ENCODE measurements around the gene KCNQ4.
A peak's percentile ranks its signal among the peaks of the same experiment; 100 is the strongest.

Gene KCNQ4

GRCh38 chr1:40783001-40783905, at the start of gene KCNQ4:
Gene KCNQ4 (plus strand): TSS chr1:40783787. CDS start chr1:40784094, 307 bp downstream.
- H3K4me1 Mint-ChIP-seq, result peaks cover 17% of the 10 kb centered on the region
- H3K27me3 Mint-ChIP-seq, result peaks cover 70% of the 10 kb centered on the region
- H3K4me3 Mint-ChIP-seq, result peak within 1 kb of the TSS; percentile 69
- H3K36me3 Mint-ChIP-seq, result peaks cover 6% of the 10 kb centered on the region
- CTCF ChIA-PET, result interaction anchor here (1.4 to 1.8 kb wide), 2 partner anchors 9 to 14 kb away, joined by 4 to 6 read pairs; no protein-coding TSS in a partner anchor
- DNase-seq, result peak; percentile 44
- no peaks in the 10 kb centered on the region for H3K9me3 Mint-ChIP-seq
- H3K27ac Mint-ChIP-seq, result peak within 1 kb of the TSS; percentile 77

GRCh38 chr1:40734882-40735628, 48.5 kb upstream of the KCNQ4 start:
- H3K27me3 Mint-ChIP-seq, result no peaks in the 10 kb centered on the region
- peaks cover 33% of the 10 kb centered on the region for H3K36me3 Mint-ChIP-seq
- CTCF ChIA-PET, result no interaction called here
- no peak overlapping the region for H3K4me3 Mint-ChIP-seq
- no peak for DNase-seq
- peaks cover 30% of the 10 kb centered on the region for H3K4me1 Mint-ChIP-seq
- H3K27ac Mint-ChIP-seq, result no peak overlapping the region
- H3K9me3 Mint-ChIP-seq, result no peaks in the 10 kb centered on the region

GRCh38 chr1:40736085-40736531, 47.5 kb upstream of the KCNQ4 start:
- Mint-ChIP-seq H3K9me3 (no peaks in the 10 kb centered on the region), H3K27me3 (no peaks in the 10 kb centered on the region), H3K4me1 (peaks cover 29% of the 10 kb centered on the region), H3K27ac (peak overlapping the region; percentile 42), H3K4me3 (no peak overlapping the region), H3K36me3 (peaks cover 32% of the 10 kb centered on the region)
- CTCF ChIA-PET, result no interaction called here
- DNase-seq, result no peak

- H3K27ac Mint-ChIP-seq, result no peak overlapping the region
- CTCF ChIA-PET, result no interaction called here
Observed at GRCh38 chr1:40738831-40739230, 44.8 kb upstream of the KCNQ4 start.

GRCh38 chr1:40739455-40740008, 44.1 kb upstream of the KCNQ4 start:
- no peaks in the 10 kb centered on the region for H3K27me3 Mint-ChIP-seq
- H3K9me3 Mint-ChIP-seq, result no peaks in the 10 kb centered on the region
- H3K27ac Mint-ChIP-seq, result no peak overlapping the region
- H3K36me3 Mint-ChIP-seq, result peaks cover 47% of the 10 kb centered on the region
- no peak overlapping the region for H3K4me3 Mint-ChIP-seq
- peaks cover 34% of the 10 kb centered on the region for H3K4me1 Mint-ChIP-seq
- CTCF ChIA-PET, result no interaction called here
- DNase-seq, result no peak

More at GRCh38 chr1:40738831-40739230, 44.8 kb upstream of the KCNQ4 start:
- H3K36me3 Mint-ChIP-seq, result peaks cover 44% of the 10 kb centered on the region
- H3K27me3 Mint-ChIP-seq, result no peaks in the 10 kb centered on the region
- H3K4me1 Mint-ChIP-seq, result peaks cover 34% of the 10 kb centered on the region
- no peak overlapping the region for H3K4me3 Mint-ChIP-seq
- no peaks in the 10 kb centered on the region for H3K9me3 Mint-ChIP-seq
- no peak for DNase-seq

GRCh38 chr1:40740039-40740996, 43.3 kb upstream of the KCNQ4 start:
- H3K9me3 Mint-ChIP-seq, result no peaks in the 10 kb centered on the region
- no peak overlapping the region for H3K27ac Mint-ChIP-seq

GRCh38 chr1:40740997-40741736, 42.4 kb upstream of the KCNQ4 start:
- H3K27me3 Mint-ChIP-seq, result no peaks in the 10 kb centered on the region
- no peak overlapping the region for H3K27ac Mint-ChIP-seq
- peaks cover 60% of the 10 kb centered on the region for H3K36me3 Mint-ChIP-seq
- CTCF ChIA-PET, result no interaction called here
- H3K9me3 Mint-ChIP-seq, result no peaks in the 10 kb centered on the region
- H3K4me3 Mint-ChIP-seq, result no peak overlapping the region
- DNase-seq, result no peak
- H3K4me1 Mint-ChIP-seq, result peaks cover 27% of the 10 kb centered on the region

More at GRCh38 chr1:40740039-40740996, 43.3 kb upstream of the KCNQ4 start:
- Mint-ChIP-seq H3K27me3 (no peaks in the 10 kb centered on the region), H3K4me3 (no peak overlapping the region), H3K36me3 (peaks cover 53% of the 10 kb centered on the region), H3K4me1 (peaks cover 27% of the 10 kb centered on the region)
- CTCF ChIA-PET, result no interaction called here
- no peak for DNase-seq

- Mint-ChIP-seq H3K27ac (no peak overlapping the region), H3K36me3 (peaks cover 72% of the 10 kb centered on the region), H3K27me3 (no peaks in the 10 kb centered on the region), H3K4me3 (no peak overlapping the region), H3K4me1 (peaks cover 27% of the 10 kb centered on the region), H3K9me3 (no peaks in the 10 kb centered on the region)
- DNase-seq, result no peak
- CTCF ChIA-PET, result interaction anchor here (0.7 kb wide), 1 partner anchor 79 kb away, joined by 4 read pairs; no protein-coding TSS in a partner anchor
Observed at GRCh38 chr1:40742363-40743061, 41.1 kb upstream of the KCNQ4 start.

GRCh38 chr1:40743452-40743851, 40.1 kb upstream of the KCNQ4 start:
- CTCF ChIA-PET, result interaction anchor here (0.7 kb wide), 1 partner anchor 78 kb away, joined by 4 read pairs; no protein-coding TSS in a partner anchor
- Mint-ChIP-seq H3K27ac (no peak overlapping the region), H3K4me3 (no peak overlapping the region), H3K36me3 (peaks cover 75% of the 10 kb centered on the region), H3K4me1 (peaks cover 27% of the 10 kb centered on the region), H3K27me3 (no peaks in the 10 kb centered on the region), H3K9me3 (no peaks in the 10 kb centered on the region)
- DNase-seq, result no peak

GRCh38 chr1:40743860-40744259, 39.7 kb upstream of the KCNQ4 start:
- CTCF ChIA-PET, result no interaction called here
- no peaks in the 10 kb centered on the region for H3K9me3 Mint-ChIP-seq
- no peak overlapping the region for H3K27ac Mint-ChIP-seq
- no peak overlapping the region for H3K4me3 Mint-ChIP-seq
- H3K4me1 Mint-ChIP-seq, result peaks cover 27% of the 10 kb centered on the region
- peaks cover 76% of the 10 kb centered on the region for H3K36me3 Mint-ChIP-seq
- H3K27me3 Mint-ChIP-seq, result no peaks in the 10 kb centered on the region
- DNase-seq, result no peak

GRCh38 chr1:40745176-40745575, 38.4 kb upstream of the KCNQ4 start:
- Mint-ChIP-seq H3K4me3 (no peak overlapping the region), H3K27me3 (no peaks in the 10 kb centered on the region), H3K4me1 (peaks cover 27% of the 10 kb centered on the region), H3K9me3 (no peaks in the 10 kb centered on the region), H3K36me3 (peaks cover 73% of the 10 kb centered on the region), H3K27ac (no peak overlapping the region)
- no peak for DNase-seq
- CTCF ChIA-PET, result interaction anchor here (0.7 to 0.9 kb wide), 2 partner anchors 9 to 116 kb away, joined by 3 to 4 read pairs; no protein-coding TSS in a partner anchor

GRCh38 chr1:40746344-40747090, 37.1 kb upstream of the KCNQ4 start:
- no peak overlapping the region for H3K4me3 Mint-ChIP-seq
- CTCF ChIA-PET, result interaction anchor here (1.3 kb wide), 1 partner anchor 23 kb away, joined by 3 read pairs; no protein-coding TSS in a partner anchor
- H3K9me3 Mint-ChIP-seq, result no peaks in the 10 kb centered on the region
- H3K4me1 Mint-ChIP-seq, result peaks cover 20% of the 10 kb centered on the region
- DNase-seq, result no peak
- H3K27me3 Mint-ChIP-seq, result no peaks in the 10 kb centered on the region
- peaks cover 71% of the 10 kb centered on the region for H3K36me3 Mint-ChIP-seq
- no peak overlapping the region for H3K27ac Mint-ChIP-seq
